ENCODE measurements around the gene MPHOSPH8.
"Not testable (repeated sequence)": the region's sequence is repeated elsewhere in the genome, so short reads cannot be mapped to it uniquely, and the experiment has no call there.

MPHOSPH8 gene

DNA sequence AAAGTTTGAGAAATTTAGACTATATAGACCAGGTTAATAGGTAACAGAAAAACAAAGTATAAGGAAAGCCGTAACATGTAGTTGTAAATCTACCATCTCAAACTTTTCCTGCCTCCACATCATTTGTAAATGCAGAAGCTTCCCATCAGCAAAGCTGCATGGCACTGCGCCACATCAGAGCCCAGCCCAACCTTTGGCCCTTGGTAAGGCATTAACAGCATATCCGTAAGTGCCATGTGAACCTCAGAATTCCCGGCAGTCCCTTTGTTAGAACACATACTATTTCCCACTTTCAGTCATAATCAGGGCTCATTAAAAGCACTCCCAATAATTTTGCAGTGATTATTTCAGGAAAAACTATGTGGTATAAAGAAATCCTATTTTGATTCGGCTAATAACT lies 51.6 kb downstream of the MPHOSPH8 start:
- DNase-seq (ENCODE audit: low spot score), result no peak
- TF ChIP-seq, protein P1, sequence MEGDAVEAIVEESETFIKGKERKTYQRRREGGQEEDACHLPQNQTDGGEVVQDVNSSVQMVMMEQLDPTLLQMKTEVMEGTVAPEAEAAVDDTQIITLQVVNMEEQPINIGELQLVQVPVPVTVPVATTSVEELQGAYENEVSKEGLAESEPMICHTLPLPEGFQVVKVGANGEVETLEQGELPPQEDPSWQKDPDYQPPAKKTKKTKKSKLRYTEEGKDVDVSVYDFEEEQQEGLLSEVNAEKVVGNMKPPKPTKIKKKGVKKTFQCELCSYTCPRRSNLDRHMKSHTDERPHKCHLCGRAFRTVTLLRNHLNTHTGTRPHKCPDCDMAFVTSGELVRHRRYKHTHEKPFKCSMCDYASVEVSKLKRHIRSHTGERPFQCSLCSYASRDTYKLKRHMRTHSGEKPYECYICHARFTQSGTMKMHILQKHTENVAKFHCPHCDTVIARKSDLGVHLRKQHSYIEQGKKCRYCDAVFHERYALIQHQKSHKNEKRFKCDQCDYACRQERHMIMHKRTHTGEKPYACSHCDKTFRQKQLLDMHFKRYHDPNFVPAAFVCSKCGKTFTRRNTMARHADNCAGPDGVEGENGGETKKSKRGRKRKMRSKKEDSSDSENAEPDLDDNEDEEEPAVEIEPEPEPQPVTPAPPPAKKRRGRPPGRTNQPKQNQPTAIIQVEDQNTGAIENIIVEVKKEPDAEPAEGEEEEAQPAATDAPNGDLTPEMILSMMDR (IDR thresholded peaks at IDR 0.05; ENCODE audit: extremely low read depth, missing control alignments), result no peak

DNA sequence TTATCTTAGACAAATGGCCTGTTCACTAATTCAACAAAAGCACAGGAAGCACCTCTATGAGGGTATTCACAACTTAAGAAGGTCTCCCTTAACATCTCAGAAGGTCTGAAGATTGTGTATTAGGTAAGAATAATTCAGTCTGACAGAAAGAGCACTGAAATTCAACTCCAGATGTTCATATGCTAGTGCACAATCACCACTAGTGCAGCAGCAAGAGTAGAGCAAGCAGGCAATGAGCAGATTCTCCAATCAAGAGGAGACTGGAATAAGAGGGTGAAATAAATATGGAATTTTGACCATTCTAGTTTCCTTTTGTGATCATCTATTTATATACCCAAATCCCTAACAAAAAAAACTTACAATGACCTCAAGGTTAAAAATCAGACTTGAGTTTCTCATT lies 52.0 kb downstream of the MPHOSPH8 start:
- TF ChIP-seq, protein P1 (IDR thresholded peaks at IDR 0.05; ENCODE audit: extremely low read depth, missing control alignments), result no peak
- no peak for DNase-seq (ENCODE audit: low spot score)

- DNase-seq (ENCODE audit: low spot score), result not testable (repeated sequence)
Observed at GRCh38 chr13:19691447-19691846, 58.0 kb downstream of the MPHOSPH8 start.

- TF ChIP-seq, protein P1 (IDR thresholded peaks at IDR 0.05; ENCODE audit: extremely low read depth, missing control alignments), result no peak
- no peak for DNase-seq (ENCODE audit: low spot score)
Observed at GRCh38 chr13:19695428-19695827, 62.0 kb downstream of the MPHOSPH8 start.

DNA sequence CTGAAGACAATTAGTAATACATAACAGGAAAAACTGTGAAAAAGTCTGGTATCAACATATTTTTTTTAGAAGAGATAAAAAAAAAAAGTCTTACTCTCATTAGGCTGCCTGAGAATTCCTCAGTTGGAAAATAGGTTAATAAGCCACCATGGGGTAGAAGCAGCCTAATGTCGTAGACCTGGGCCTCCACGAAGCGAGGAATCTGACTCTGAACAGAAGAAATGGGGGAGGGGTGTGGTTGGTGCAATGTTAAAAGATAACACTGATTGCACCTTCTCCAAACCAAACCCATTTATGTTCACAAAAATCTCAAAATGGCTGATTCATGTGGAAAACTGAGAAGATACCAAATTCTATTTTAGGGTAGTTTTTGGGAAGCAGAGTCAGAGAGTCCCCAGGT lies 62.4 kb downstream of the MPHOSPH8 start:
- no peak for DNase-seq (ENCODE audit: low spot score)
- TF ChIP-seq, protein P1 (IDR thresholded peaks at IDR 0.05; ENCODE audit: extremely low read depth, missing control alignments), result no peak

- not testable (repeated sequence) for DNase-seq (ENCODE audit: low spot score)
Observed at GRCh38 chr13:19700963-19701362, 67.5 kb downstream of the MPHOSPH8 start.

GRCh38 chr13:19701619-19702018 lies 68.2 kb downstream of the MPHOSPH8 start:
- DNase-seq (ENCODE audit: low spot score), result not testable (repeated sequence)

DNA sequence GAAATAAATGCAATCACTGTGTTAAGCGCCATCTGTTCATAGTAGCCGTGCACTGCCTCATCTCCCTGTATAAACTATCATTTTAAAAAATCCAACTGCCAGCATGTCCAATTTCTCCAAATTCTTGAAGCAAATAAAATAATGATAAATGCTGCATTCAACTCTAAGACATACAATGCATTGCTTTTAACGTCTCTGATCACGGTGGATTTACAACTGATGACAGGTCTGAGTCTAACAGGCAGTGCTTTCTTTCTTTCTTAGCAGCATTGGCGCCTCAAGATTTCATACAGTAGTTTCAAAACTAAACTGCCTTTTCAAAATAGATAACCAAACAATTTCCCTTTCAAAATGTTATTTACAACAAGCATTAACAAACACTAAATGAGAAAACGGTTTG lies 70.8 kb downstream of the MPHOSPH8 start:
- DNase-seq (ENCODE audit: low spot score), result not testable (repeated sequence)

DNA sequence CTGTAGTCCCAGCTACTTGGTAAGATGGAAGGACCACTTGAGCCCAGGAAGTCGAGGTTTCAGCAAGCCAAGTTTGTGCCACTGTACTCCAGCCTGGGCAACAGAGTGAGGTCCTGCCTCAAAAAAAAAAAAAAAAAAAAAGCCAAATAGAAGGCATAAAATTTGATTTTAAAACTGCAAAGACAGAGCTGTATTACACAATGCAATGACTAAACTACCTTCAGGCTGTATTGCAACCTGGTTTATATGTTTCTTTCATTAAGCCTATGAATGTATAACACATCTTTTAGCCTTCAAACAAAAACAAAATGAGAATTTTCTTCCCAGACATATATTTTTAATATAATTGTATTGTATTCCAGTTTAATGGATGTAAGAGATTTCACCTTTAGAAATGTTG lies 75.6 kb downstream of the MPHOSPH8 start:
- DNase-seq (ENCODE audit: low spot score), result not testable (repeated sequence)

DNA sequence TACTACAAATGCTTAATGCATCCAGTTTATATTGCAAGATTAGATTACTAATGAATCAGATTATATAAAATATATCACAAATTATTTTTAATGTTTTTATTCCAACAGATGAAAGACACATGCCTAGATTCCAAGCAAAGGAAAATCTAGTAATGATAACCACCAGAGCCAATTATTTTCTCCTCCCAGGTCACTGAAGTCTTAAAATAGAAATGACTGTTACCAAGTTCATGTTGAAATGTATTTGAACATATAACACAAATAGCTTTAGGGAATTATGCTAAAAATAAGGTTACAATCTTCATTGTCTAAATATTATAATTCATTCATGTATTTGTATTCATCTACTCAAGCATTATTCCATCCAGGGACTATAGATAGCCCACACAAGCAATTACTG lies 76.3 kb downstream of the MPHOSPH8 start:
- not testable (repeated sequence) for DNase-seq (ENCODE audit: low spot score)

DNA sequence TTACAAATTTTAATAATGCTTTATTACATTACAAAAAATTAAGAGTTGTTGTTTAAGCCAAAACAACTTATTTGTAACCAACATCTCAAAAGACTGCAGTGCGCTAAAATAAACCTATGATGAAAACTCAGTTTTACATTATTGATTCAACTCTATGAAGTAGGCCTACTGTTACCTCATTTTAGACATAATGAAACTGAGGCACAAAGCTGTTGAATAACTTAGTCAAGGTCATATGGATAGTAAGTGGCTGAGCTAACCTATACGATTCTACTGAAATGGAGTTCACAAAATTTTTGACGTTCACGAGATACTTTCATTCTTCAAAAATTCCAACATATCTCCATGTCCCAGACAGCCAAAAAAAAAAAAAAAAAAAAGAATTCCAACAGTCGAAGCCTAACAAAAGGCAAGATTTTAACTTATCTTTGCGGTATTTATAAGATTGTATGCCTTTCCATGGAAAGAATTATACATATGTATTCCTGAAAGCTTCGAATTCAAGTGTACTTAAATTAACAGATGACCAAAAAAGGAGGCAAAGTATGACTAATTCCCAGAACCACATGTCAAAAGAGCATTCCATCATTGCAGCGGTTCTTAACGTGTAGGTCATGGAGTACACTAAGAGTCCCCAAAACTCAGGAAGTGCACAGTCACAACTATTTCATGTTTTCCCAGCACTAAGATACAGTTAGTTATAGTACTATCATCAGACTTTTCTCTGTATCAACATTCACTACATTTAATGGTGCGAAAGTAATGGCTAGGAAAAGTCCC lies 79.9 kb downstream of the MPHOSPH8 start:
- TF ChIP-seq, protein P1 (IDR thresholded peaks at IDR 0.05; ENCODE audit: extremely low read depth, missing control alignments), result no peak
- DNase-seq (ENCODE audit: low spot score), result no peak

Measured in GM20000 (cell line).